Esophagus muscularis mucosa (tissue), 4 donors: ENCODE data around the gene DLK1. TPM values are rescaled to one million over a fixed set of nuclear protein-coding genes. Genes with fewer than 3 reads are reported as not detected.

Experiments
- DNase-seq: peaks from one replicate; pipeline ENCODE4 v3.0.0-alpha.2; 2017; ENCODE audit errors: extremely low spot score
- H3K27ac ChIP-seq, 4 donors: fragments of 200-600 bp; sonication (generic); replicated peaks in 1 of 4; 1 replicate in 3 of 4; 2 replicates in 1 of 4; pipeline ENCODE4 v1.5.1; 2016 to 2019; ENCODE audit warnings: mild to moderate bottlenecking in 1 of 4
- H3K27me3 ChIP-seq, 4 donors: fragments of 200-600 bp; sonication (generic); one replicate each; pipeline versions ENCODE4 v1.5.1 to v1.6.0; 2016 to 2019
- H3K36me3 ChIP-seq, 4 donors: fragments of 200-600 bp; sonication (generic); one replicate each; pipeline ENCODE4 v1.5.1; 2016 to 2019
- H3K4me1 ChIP-seq, 4 donors: fragments of 200-600 bp; sonication (generic); one replicate each; pipeline ENCODE4 v1.5.1; 2016 to 2019
- H3K4me3 ChIP-seq, 4 donors: fragments of 200-600 bp; sonication (generic); 1 replicate in 2 of 4; 2 replicates in 2 of 4; pipeline ENCODE4 v1.5.1; 2016 to 2019; ENCODE audit warnings: mild to moderate bottlenecking in 4 of 4, moderate library complexity in 1 of 4
- H3K9me3 ChIP-seq, 4 donors: fragments of 200-600 bp; sonication (generic); 1 replicate in 3 of 4; 2 replicates in 1 of 4; pipeline ENCODE4 v1.5.1; 2016 to 2019
- EP300 ChIP-seq: sonication (generic); formaldehyde crosslinking; IDR thresholded peaks from one replicate; pipeline ENCODE4 v1.6.1; 2017; ENCODE audit warnings: antibody characterized with exemption
- POLR2A ChIP-seq: fragments of 450-650 bp; IDR thresholded peaks from one replicate; pipeline ENCODE4 v1.6.1; 2017; ENCODE audit warnings: antibody characterized with exemption, moderate library complexity, mild to moderate bottlenecking, low read depth
- POLR2AphosphoS5 ChIP-seq, 2 donors: sonication (generic); formaldehyde crosslinking; IDR thresholded peaks; one replicate each; pipeline ENCODE4 v1.6.1; 2017; ENCODE audit warnings: antibody characterized with exemption in 2 of 2
- WGBS: methylation state at CpG from one replicate; pipeline ENCODE4 v1.1.5; 2018; 5-methylcytosine and 5-hydroxymethylcytosine counted together
- intact Hi-C: fragments of 100-400 bp; cut with DNase I; formaldehyde crosslinking; loops from one replicate; pipeline ENCODE4 v1.15.1; 2023
- total RNA-seq, 4 donors: library from RNA; depleted of rRNA; stranded (reverse); fragments of >200 nt; gene quantifications; one replicate each; pipeline versions ENCODE4 v1.1.0 to v1.2.1, GENCODE V29; 2016
- TF ChIP-seq, protein P1 (sequence below), 3 experiments: fragments of 200-600 bp in 2 of 3; fragments of 450-650 bp in 1 of 3; sonication (generic) in 2 of 3; IDR thresholded peaks; one replicate each; pipeline ENCODE4 v1.5.1; 2017 to 2019; ENCODE audit warnings: antibody characterized with exemption in 3 of 3, mild to moderate bottlenecking in 2 of 3, moderate library complexity in 1 of 3

DLK1 gene
- total RNA-seq, 4 donors from 2014 or later = 0.33 TPM; not detected in 3

DNA sequence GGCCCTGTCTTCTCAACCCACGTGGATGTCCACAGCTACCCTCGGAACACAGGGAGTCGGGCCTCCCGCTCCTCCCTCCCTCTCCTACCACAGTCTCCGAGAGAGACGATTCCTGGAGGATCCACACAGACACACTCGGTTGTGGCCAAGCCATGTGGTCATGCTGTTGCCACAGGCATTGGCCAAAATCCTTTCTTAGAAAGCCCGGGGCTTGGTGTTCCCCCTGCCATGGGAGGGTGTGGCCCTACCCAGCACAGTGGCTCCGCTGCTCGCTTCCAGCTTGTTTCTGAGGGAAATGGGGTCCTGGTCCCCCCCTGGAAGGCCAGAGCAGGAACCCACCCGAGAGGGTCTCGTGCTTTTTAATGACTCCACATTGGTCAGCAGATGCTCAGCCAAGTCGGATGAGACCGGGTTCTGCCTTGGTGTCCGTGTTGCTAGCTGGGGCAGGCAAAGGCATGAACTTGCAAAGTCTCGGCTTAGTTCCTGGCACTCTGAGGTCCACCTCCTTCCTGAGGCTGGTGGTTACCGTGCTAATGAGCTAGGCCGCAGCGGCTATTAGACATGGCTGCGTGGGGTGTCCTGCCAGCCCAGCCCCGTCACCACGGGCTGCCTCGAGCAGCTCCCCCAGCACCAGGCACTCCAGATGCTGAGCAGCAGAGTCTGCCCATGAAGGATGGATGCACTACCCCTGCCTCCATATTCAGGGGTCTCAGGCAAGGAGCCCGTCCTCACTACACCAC lies 52.4 kb downstream of the DLK1 start:
- H3K27ac ChIP-seq = no peak overlapping the region
- WGBS = 88% methylated on average over 12 of the region's 24 CpGs
- TF ChIP-seq POLR2A (no peak), POLR2AphosphoS5 (IDR thresholded peaks at IDR 0.05) (no peak), EP300 (no peak)
- TF ChIP-seq, protein P1, sequence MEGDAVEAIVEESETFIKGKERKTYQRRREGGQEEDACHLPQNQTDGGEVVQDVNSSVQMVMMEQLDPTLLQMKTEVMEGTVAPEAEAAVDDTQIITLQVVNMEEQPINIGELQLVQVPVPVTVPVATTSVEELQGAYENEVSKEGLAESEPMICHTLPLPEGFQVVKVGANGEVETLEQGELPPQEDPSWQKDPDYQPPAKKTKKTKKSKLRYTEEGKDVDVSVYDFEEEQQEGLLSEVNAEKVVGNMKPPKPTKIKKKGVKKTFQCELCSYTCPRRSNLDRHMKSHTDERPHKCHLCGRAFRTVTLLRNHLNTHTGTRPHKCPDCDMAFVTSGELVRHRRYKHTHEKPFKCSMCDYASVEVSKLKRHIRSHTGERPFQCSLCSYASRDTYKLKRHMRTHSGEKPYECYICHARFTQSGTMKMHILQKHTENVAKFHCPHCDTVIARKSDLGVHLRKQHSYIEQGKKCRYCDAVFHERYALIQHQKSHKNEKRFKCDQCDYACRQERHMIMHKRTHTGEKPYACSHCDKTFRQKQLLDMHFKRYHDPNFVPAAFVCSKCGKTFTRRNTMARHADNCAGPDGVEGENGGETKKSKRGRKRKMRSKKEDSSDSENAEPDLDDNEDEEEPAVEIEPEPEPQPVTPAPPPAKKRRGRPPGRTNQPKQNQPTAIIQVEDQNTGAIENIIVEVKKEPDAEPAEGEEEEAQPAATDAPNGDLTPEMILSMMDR (IDR thresholded peaks at IDR 0.05) = no peak
- no peak overlapping the region for H3K4me3 ChIP-seq
- DNase-seq = no peak
- H3K27me3 ChIP-seq = peaks cover 0 to 12% (median 0%) of the 10 kb centered on the region in 4 donors
- H3K36me3 ChIP-seq = no peaks in the 10 kb centered on the region
- H3K9me3 ChIP-seq = no peaks in the 10 kb centered on the region
- no peaks in the 10 kb centered on the region for H3K4me1 ChIP-seq
- intact Hi-C loops = no loop called here

GRCh38 chr14:100779691-100780080 lies 53.0 kb downstream of the DLK1 start:
- intact Hi-C loops = no loop called here
- no peak for DNase-seq
- H3K27me3 ChIP-seq = peaks cover 0 to 11% (median 0%) of the 10 kb centered on the region in 4 donors
- no peak overlapping the region for H3K27ac ChIP-seq
- H3K36me3 ChIP-seq = no peaks in the 10 kb centered on the region
- TF ChIP-seq EP300 = no peak
- TF ChIP-seq POLR2A = no peak
- TF ChIP-seq, protein P1 (IDR thresholded peaks at IDR 0.05) = no peak
- no peak for TF ChIP-seq POLR2AphosphoS5 (IDR thresholded peaks at IDR 0.05)
- no peaks in the 10 kb centered on the region for H3K9me3 ChIP-seq
- no peak overlapping the region for H3K4me3 ChIP-seq
- WGBS = 97% methylated on average over 13 of the region's 13 CpGs
- no peaks in the 10 kb centered on the region for H3K4me1 ChIP-seq

- intact Hi-C loops = no loop called here
- no peak overlapping the region for H3K27ac ChIP-seq
- no peaks in the 10 kb centered on the region for H3K36me3 ChIP-seq
- TF ChIP-seq POLR2A (no peak), POLR2AphosphoS5 (IDR thresholded peaks at IDR 0.05) (no peak), EP300 (no peak)
- TF ChIP-seq, protein P1 (IDR thresholded peaks at IDR 0.05) = no peak
- H3K4me3 ChIP-seq = no peak overlapping the region
- H3K9me3 ChIP-seq = no peaks in the 10 kb centered on the region
- H3K4me1 ChIP-seq = no peaks in the 10 kb centered on the region
- no peak for DNase-seq
- peaks cover 0 to 11% (median 0%) of the 10 kb centered on the region in 4 donors for H3K27me3 ChIP-seq
- 79% methylated on average over 12 of the region's 12 CpGs for WGBS
Observed at GRCh38 chr14:100780246-100780645, 53.6 kb downstream of the DLK1 start.

DNA sequence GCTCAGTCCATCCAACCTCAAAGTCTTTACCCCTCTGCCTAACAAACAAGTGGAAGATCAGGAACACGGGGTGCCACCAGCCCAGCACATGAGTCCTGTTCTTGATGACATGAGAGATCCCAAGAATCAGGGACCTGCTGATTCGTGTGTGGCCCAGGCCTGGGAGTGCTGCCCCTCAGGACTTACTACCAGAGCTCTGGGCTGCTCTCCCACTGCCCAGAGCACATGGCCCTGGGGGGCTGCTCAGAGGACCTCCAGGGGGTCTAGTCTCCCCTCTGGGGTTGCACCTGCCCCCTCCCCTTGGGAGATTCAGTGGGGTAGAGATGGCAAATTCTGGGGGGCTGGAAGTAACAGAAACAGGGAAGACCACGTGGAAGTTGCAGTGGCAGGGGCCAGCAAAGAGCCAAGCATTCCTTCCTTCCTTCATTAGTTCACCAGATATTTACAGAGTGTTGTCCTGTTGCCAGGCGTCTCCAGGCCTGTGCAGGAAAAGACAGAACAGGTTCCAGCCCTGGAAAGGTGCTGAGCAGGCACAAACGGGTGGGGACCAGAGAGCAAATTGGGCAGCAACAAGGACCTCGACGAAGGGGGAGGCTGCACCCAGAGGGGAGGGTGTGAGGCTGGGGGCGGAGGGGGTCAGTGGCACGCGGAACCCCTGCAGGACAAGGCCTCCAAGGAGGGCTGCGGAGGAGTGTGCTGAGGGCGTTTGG lies 54.1 kb downstream of the DLK1 start:
- intact Hi-C loops = no loop called here
- TF ChIP-seq, protein P1 (IDR thresholded peaks at IDR 0.05) = no peak
- TF ChIP-seq POLR2AphosphoS5 (IDR thresholded peaks at IDR 0.05) (no peak), POLR2A (no peak), EP300 (no peak)
- 90% methylated on average over 11 of the region's 12 CpGs for WGBS
- Histone ChIP-seq H3K4me1 (no peaks in the 10 kb centered on the region), H3K27ac (no peak overlapping the region), H3K27me3 (peaks cover 0 to 11% (median 0%) of the 10 kb centered on the region in 4 donors), H3K4me3 (no peak overlapping the region), H3K36me3 (no peaks in the 10 kb centered on the region), H3K9me3 (no peaks in the 10 kb centered on the region)
- no peak for DNase-seq
